GM12892 (cell line): Measurements from ENCODE around the gene PRDM16.

ENCODE experiments used
- POLR2A ChIP-seq: IDR thresholded peaks from 2 replicates; pipeline ENCODE4 v1.6.1; 2011; ENCODE audit warnings: low read depth, low read length, control low read depth
- POLR2AphosphoS5 ChIP-seq: IDR thresholded peaks from 2 replicates; pipeline ENCODE4 v1.6.1; 2011; ENCODE audit warnings: low read depth, low read length, control low read depth
- TAF1 ChIP-seq: IDR thresholded peaks from 2 replicates; pipeline ENCODE4 v1.6.1; 2011; ENCODE audit warnings: low read depth, mild to moderate bottlenecking, control low read depth, low read length, borderline replicate concordance

GRCh38 chr1:3433076-3433475, 364.1 kb downstream of the PRDM16 start:
- no peak for TF ChIP-seq POLR2AphosphoS5
- no peak for TF ChIP-seq POLR2A
- no peak for TF ChIP-seq TAF1
